Caco-2 (cell line): ENCODE data around the gene IDI1. TPM values are rescaled to one million over a fixed set of nuclear protein-coding genes. Genes with fewer than 3 reads are reported as not detected.
"Not testable (repeated sequence)": the region's sequence is repeated elsewhere in the genome, so short reads cannot be mapped to it uniquely, and the experiment has no call there.

ENCODE experiments used
- BruUV-seq: library from RNA; stranded (reverse); fragments of 400-500 nt; replicated peaks from 2 replicates; lab custom pipeline; 2021; lab: Mats Ljungman, UMichigan
- CTCF ChIA-PET: fragments of 300-600 bp; sonication (Branson Sonifier 250); formaldehyde crosslinking; loops from one replicate; lab custom pipeline; 2022; ENCODE audit warnings: antibody characterized with exemption; lab: Charles Lee
- POLR2A ChIA-PET: fragments of 300-600 bp; sonication (Branson Sonifier 250); formaldehyde crosslinking; loops from one replicate; lab custom pipeline; 2022; ENCODE audit warnings: antibody characterized with exemption; lab: Charles Lee
- DNase-seq, 2 experiments: peaks; one replicate each; pipeline versions ENCODE4 v3.0.0 to v3.0.0-alpha.2; 2020 to 2022
- H3K27me3 ChIP-seq: replicated peaks from 2 replicates; pipeline ENCODE4 v1.6.0; 2011; ENCODE audit warnings: low read length; ENCODE audit not compliant: control insufficient read depth, insufficient read depth
- H3K36me3 ChIP-seq: 2 replicates; pipeline ENCODE4 v1.5.1; 2011; ENCODE audit warnings: low read length; ENCODE audit not compliant: control insufficient read depth, insufficient read depth
- H3K4me1 ChIP-seq: fragments of 250-450 bp; sonication (Bioruptor Pico); 2 replicates; pipeline ENCODE4 v1.5.1; 2020; ENCODE audit warnings: mild to moderate bottlenecking
- H3K4me3 ChIP-seq: 2 replicates; pipeline ENCODE4 v1.5.1; 2011; ENCODE audit warnings: low read depth, mild to moderate bottlenecking, control low read depth, low read length
- H3K9me3 ChIP-seq: fragments of 250-450 bp; sonication (Bioruptor Pico); 2 replicates; pipeline ENCODE4 v1.5.1; 2020; ENCODE audit warnings: mild to moderate bottlenecking, moderate library complexity
- H3K27ac Mint-ChIP-seq: one replicate; pipeline ENCODE4 v1.8.0; 2022; ENCODE audit warnings: mixed read lengths; ENCODE audit not compliant: unreplicated experiment
- H3K27me3 Mint-ChIP-seq: one replicate; pipeline ENCODE4 v1.8.0; 2022; ENCODE audit warnings: mixed read lengths; ENCODE audit not compliant: insufficient read depth, unreplicated experiment
- H3K36me3 Mint-ChIP-seq: one replicate; pipeline ENCODE4 v1.8.0; 2022; ENCODE audit warnings: mild to moderate bottlenecking, mixed read lengths; ENCODE audit not compliant: insufficient read depth, unreplicated experiment
- H3K4me1 Mint-ChIP-seq: one replicate; pipeline ENCODE4 v1.8.0; 2022; ENCODE audit warnings: low read depth, mixed read lengths; ENCODE audit not compliant: unreplicated experiment
- H3K4me3 Mint-ChIP-seq: one replicate; pipeline ENCODE4 v1.8.0; 2022; ENCODE audit warnings: mild to moderate bottlenecking, moderate library complexity, mixed read lengths; ENCODE audit not compliant: unreplicated experiment
- H3K9me3 Mint-ChIP-seq: one replicate; pipeline ENCODE4 v1.8.0; 2022; ENCODE audit warnings: mixed read lengths; ENCODE audit not compliant: unreplicated experiment
- intact Hi-C: fragments of 100-400 bp; cut with micrococcal nuclease; formaldehyde crosslinking; loops from one replicate; pipeline ENCODE4 v1.10.0; 2022; ENCODE audit not compliant: unreplicated experiment
- total RNA-seq: library from RNA; stranded (reverse); gene quantifications from 2 replicates; pipeline ENCODE4 v1.2.3, GENCODE V29; 2022
- TF ChIP-seq, protein P1 (sequence below), 2 experiments: fragments of 200-600 bp in 1 of 2; IDR thresholded peaks; 1 replicate in 1 of 2; 2 replicates in 1 of 2; pipeline versions ENCODE4 v1.5.1 to v1.8.0; 2011 to 2022; ENCODE audit warnings: antibody characterized with exemption in 1 of 2, control low read depth in 1 of 2, inconsistent platforms in 1 of 2, low read depth in 1 of 2, low read length in 1 of 2, mild to moderate bottlenecking in 1 of 2, moderate library complexity in 1 of 2; ENCODE audit not compliant: insufficient read depth in 1 of 2, severe bottlenecking in 1 of 2, unreplicated experiment in 1 of 2

IDI1 gene
- total RNA-seq, 1 experiment from 2014 or later, result 133 TPM

DNA sequence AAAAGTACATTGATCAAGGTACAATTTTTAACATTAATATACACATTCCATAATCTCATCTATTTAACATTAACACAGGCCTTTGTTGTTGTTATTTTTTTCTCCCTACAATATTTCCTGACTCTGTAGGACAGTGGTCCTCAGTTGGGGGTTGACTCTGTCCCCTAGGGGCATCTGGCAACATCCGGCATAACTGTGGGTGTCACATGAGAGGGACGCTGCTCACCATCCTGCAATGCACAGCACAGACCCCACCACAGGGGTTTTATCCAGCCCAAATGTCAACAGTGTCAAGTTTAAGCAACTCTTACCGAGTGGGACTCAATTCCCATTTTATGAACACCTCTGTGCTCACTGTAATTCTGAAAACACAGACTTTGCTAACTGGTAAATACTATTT lies 8.8 kb downstream of the IDI1 start:
- Histone ChIP-seq H3K36me3 (peaks cover 4% of the 10 kb centered on the region), H3K4me1 (peaks cover 9% of the 10 kb centered on the region), H3K9me3 (no peaks in the 10 kb centered on the region), H3K27me3 (no peaks in the 10 kb centered on the region), H3K4me3 (no peak overlapping the region)
- CTCF ChIA-PET, result no interaction called here
- H3K4me3 Mint-ChIP-seq, result no peak overlapping the region
- BruUV-seq, result no TSS peak
- intact Hi-C loops, result no loop called here
- POLR2A ChIA-PET, result no interaction called here
- no peaks in the 10 kb centered on the region for H3K27me3 Mint-ChIP-seq
- H3K36me3 Mint-ChIP-seq, result peaks cover 72% of the 10 kb centered on the region
- no peak for DNase-seq
- H3K9me3 Mint-ChIP-seq, result no peaks in the 10 kb centered on the region
- H3K27ac Mint-ChIP-seq, result no peak overlapping the region
- TF ChIP-seq, protein P1, sequence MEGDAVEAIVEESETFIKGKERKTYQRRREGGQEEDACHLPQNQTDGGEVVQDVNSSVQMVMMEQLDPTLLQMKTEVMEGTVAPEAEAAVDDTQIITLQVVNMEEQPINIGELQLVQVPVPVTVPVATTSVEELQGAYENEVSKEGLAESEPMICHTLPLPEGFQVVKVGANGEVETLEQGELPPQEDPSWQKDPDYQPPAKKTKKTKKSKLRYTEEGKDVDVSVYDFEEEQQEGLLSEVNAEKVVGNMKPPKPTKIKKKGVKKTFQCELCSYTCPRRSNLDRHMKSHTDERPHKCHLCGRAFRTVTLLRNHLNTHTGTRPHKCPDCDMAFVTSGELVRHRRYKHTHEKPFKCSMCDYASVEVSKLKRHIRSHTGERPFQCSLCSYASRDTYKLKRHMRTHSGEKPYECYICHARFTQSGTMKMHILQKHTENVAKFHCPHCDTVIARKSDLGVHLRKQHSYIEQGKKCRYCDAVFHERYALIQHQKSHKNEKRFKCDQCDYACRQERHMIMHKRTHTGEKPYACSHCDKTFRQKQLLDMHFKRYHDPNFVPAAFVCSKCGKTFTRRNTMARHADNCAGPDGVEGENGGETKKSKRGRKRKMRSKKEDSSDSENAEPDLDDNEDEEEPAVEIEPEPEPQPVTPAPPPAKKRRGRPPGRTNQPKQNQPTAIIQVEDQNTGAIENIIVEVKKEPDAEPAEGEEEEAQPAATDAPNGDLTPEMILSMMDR (IDR thresholded peaks at IDR 0.05; ENCODE audit: insufficient read depth in 1 of 2, low read depth in 1 of 2, low read length in 1 of 2, severe bottlenecking in 1 of 2, unreplicated experiment in 1 of 2), result no peak
- peaks cover 17% of the 10 kb centered on the region for H3K4me1 Mint-ChIP-seq

DNA sequence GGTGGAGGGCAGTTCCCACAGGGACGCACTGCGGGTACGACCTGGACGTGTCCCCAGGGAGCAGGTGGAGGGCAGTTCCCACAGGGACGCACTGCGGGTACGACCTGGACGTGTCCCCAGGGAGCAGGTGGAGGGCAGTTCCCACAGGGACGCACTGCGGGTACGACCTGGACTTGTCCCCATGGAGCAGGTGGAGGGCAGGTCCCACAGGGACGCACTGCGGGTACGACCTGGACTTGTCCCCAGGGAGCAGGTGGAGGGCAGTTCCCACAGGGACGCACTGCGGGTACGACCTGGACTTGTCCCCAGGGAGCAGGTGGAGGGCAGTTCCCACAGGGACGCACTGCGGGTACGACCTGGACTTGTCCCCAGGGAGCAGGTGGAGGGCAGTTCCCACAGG lies 10.2 kb downstream of the IDI1 start:
- DNase-seq, H3K4me1 ChIP-seq, BruUV-seq, H3K9me3 ChIP-seq, intact Hi-C loops, H3K27ac Mint-ChIP-seq, H3K4me3 ChIP-seq, H3K27me3 Mint-ChIP-seq, H3K27me3 ChIP-seq, H3K4me1 Mint-ChIP-seq, H3K9me3 Mint-ChIP-seq, H3K36me3 ChIP-seq, H3K4me3 Mint-ChIP-seq: not testable (repeated sequence)
- H3K36me3 Mint-ChIP-seq, result peaks cover 60% of the 10 kb centered on the region
- CTCF ChIA-PET, result interaction anchor here (0.6 kb wide), 1 partner anchor 191 kb away, joined by 3 read pairs; no protein-coding TSS in a partner anchor
- POLR2A ChIA-PET, result interaction anchor here (1.2 kb wide), 1 partner anchor 10 kb away, joined by 4 read pairs; the partner anchor contains the start of gene IDI1

DNA sequence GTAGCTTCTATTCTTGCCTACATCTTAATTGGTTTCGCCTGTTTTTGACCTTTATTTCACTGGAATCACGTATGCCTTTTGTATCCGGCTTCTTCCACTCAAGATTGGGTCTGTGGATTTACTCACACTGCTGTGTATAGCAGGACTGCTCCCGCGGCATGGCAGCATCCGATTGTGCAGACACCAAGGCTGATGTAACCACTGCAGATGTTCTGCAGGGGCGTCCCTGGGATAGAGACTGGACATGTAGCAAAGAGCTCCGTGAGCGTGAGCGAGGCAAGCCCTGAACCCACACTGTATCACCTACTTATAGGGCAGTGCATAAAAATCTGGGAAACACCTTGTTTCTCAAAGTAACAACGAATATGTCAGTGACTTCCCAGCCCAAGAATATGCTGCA lies 11.8 kb downstream of the IDI1 start:
- BruUV-seq, result no TSS peak
- Mint-ChIP-seq H3K4me1 (peaks cover 6% of the 10 kb centered on the region), H3K27ac (no peak overlapping the region), H3K27me3 (no peaks in the 10 kb centered on the region), H3K9me3 (no peaks in the 10 kb centered on the region), H3K36me3 (peaks cover 43% of the 10 kb centered on the region), H3K4me3 (no peak overlapping the region)
- no peak overlapping the region for H3K4me3 ChIP-seq
- ChIA-PET POLR2A (interaction anchor here (1.4 kb wide), 1 partner anchor 12 kb away, joined by 3 read pairs; the partner anchor contains the start of gene IDI1), CTCF (interaction anchor here (0.6 to 0.7 kb wide), 2 partner anchors 279 to 357 kb away, joined by 3 read pairs; no protein-coding TSS in a partner anchor)
- H3K27me3 ChIP-seq, result no peaks in the 10 kb centered on the region
- TF ChIP-seq, protein P1 (IDR thresholded peaks at IDR 0.05; ENCODE audit: insufficient read depth in 1 of 2, low read depth in 1 of 2, low read length in 1 of 2, severe bottlenecking in 1 of 2, unreplicated experiment in 1 of 2), result no peak
- no peaks in the 10 kb centered on the region; the same call in 1 of the 2 replicates for H3K36me3 ChIP-seq
- intact Hi-C loops, result no loop called here
- peaks cover 9% of the 10 kb centered on the region for H3K4me1 ChIP-seq
- no peak for DNase-seq
- H3K9me3 ChIP-seq, result no peaks in the 10 kb centered on the region
